B cell (primary cell): ENCODE measurements around the gene TNRC6C.

Experiments
- CTCF ChIP-seq: fragments of 200-600 bp; IDR thresholded peaks from one replicate; pipeline ENCODE4 v1.8.0; 2022; ENCODE audit warnings: antibody characterized with exemption, mild to moderate bottlenecking
- EZH2 ChIP-seq: IDR thresholded peaks from 2 replicates; pipeline ENCODE4 v1.6.1; 2012; ENCODE audit warnings: borderline replicate concordance, low read depth, mild to moderate bottlenecking, moderate library complexity, low read length; ENCODE audit not compliant: insufficient read depth, poor library complexity, severe bottlenecking

GRCh38 chr17:78108726-78109488 lies 150.4 kb downstream of the TNRC6C start:
- TF ChIP-seq CTCF (no peak), EZH2 (no peak)
